Activated naive CD4-positive, alpha-beta T cell treated with anti-CD3 and anti-CD28 coated beads, Interleukin-2, amount 10 ng/mL, durations not matched to agents 7 days and 5 days (primary cell): ENCODE data around the gene ZEB2.

Experiments used
- CTCF ChIA-PET: fragments of 350-600 bp; sonication (Branson Sonifier 250); formaldehyde crosslinking; loops from one replicate; lab custom pipeline; 2021; ENCODE audit warnings: antibody characterized with exemption; lab: Charles Lee
- DNase-seq: peaks from one replicate; pipeline ENCODE4 v3.0.0-alpha.2; 2020
- H3K27ac Mint-ChIP-seq: one replicate; pipeline ENCODE4 v1.8.0; 2021; ENCODE audit warnings: mild to moderate bottlenecking, moderate library complexity, mixed read lengths
- H3K27me3 Mint-ChIP-seq: one replicate; pipeline ENCODE4 v1.8.0; 2021; ENCODE audit warnings: mild to moderate bottlenecking, mixed read lengths
- H3K36me3 Mint-ChIP-seq: one replicate; pipeline ENCODE4 v1.8.0; 2021; ENCODE audit warnings: mixed read lengths
- H3K4me1 Mint-ChIP-seq: one replicate; pipeline ENCODE4 v1.8.0; 2021; ENCODE audit warnings: mixed read lengths
- H3K4me3 Mint-ChIP-seq: one replicate; pipeline ENCODE4 v1.8.0; 2021; ENCODE audit warnings: mild to moderate bottlenecking, moderate library complexity, mixed read lengths
- H3K9me3 Mint-ChIP-seq: one replicate; pipeline ENCODE4 v1.8.0; 2021; ENCODE audit warnings: mixed read lengths

ZEB2 gene

DNA sequence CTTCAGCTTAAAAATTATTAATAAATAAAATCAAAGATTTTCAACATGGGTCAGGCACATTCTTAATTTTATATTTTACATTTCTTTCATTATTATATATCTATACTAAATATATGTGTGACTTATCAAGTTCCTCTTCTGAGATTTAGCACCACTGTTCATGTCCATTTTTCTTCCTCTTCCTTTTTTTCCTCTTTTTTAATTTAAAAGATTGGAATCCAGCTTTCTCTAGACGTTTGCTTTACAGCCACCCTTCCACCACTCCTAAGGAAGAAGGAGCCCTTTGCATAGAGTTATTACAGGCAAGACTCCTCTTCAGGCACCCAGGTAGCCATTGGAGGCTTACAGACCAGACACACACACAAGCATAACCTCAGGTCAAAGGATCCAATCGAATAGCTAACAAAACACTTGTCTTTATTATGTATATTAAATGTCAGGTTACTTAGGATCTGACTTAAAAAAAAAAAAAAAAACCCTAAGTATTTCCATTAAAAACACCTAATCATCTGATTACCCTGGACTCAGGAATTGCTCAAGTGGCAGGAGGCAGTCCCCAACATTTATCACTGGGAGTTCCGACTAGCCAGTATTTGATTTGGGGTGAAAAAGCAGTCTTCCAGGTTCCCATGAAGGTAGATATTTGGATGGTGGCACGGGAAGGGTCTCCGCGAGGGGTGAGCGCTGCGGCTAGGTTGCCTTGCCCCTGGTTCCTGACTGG is 2.4 kb upstream of the ZEB2 start:
- Mint-ChIP-seq H3K9me3 (no peaks in the 10 kb centered on the region), H3K27ac (no peak overlapping the region), H3K4me1 (peaks cover 20% of the 10 kb centered on the region), H3K27me3 (peaks cover 30% of the 10 kb centered on the region), H3K4me3 (no peak overlapping the region), H3K36me3 (no peaks in the 10 kb centered on the region)
- CTCF ChIA-PET: no interaction called here
- no peak for DNase-seq

DNA sequence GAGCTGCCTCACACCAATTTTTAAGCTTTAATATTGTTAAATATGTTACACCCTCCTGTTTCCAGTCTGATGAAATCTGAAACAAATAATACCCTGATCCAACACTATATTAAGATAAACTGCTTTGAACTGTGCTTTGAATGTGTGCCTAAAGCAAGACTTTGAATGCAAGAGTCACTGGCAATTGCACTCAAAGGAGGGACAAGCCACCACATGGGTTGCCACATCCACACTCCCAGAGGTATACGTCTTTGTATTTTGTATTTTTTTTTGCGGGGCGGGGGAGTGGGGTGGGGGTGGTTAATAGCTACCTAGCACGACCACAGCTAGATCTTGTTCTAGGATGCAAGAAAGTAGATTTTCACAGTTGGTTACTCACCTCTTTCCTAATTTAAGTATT is 1.8 kb upstream of the ZEB2 start:
- peaks cover 2% of the 10 kb centered on the region for H3K36me3 Mint-ChIP-seq
- DNase-seq: no peak
- H3K27me3 Mint-ChIP-seq: peaks cover 30% of the 10 kb centered on the region
- no peak overlapping the region for H3K27ac Mint-ChIP-seq
- H3K9me3 Mint-ChIP-seq: no peaks in the 10 kb centered on the region
- no peak overlapping the region for H3K4me3 Mint-ChIP-seq
- CTCF ChIA-PET: no interaction called here
- H3K4me1 Mint-ChIP-seq: peaks cover 23% of the 10 kb centered on the region

DNA sequence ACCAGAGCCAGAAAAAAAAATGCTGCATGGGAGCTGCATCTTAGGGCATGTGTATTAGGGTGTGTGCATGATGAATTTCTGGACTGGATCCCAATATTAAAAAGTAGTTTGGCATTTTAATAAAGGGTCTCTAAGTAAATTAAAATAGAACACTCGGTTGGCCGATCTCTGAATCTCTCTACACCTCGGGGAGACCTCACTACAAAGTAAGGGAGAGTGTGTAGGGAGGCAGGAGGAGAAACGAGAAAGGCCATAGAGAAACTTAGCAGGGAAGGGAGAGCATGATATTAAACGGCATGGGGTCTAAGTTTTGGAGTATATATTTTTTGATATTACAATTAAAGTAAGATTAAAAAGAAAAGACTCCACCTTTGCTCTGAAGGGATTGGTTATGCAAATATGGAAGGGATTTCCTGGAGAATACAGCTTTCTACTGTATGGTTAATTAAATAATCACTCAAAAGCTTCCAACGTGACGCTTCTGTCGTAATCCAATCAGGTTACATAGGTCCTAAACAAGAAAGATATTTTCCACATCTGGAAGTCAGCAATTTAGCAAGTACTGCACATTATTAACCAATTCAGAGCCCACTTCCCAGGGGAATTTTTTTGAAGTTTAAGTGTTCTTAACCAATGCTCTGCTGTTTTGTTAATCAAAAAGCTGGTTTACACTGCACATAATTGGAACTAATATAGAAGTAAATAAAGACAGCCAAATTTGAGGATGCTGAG is 1.0 kb upstream of the ZEB2 start:
- CTCF ChIA-PET: no interaction called here
- DNase-seq: no peak
- Mint-ChIP-seq H3K36me3 (peaks cover 2% of the 10 kb centered on the region), H3K4me3 (no peak overlapping the region), H3K9me3 (no peaks in the 10 kb centered on the region), H3K27ac (no peak overlapping the region), H3K4me1 (peaks cover 27% of the 10 kb centered on the region), H3K27me3 (peaks cover 37% of the 10 kb centered on the region)

DNA sequence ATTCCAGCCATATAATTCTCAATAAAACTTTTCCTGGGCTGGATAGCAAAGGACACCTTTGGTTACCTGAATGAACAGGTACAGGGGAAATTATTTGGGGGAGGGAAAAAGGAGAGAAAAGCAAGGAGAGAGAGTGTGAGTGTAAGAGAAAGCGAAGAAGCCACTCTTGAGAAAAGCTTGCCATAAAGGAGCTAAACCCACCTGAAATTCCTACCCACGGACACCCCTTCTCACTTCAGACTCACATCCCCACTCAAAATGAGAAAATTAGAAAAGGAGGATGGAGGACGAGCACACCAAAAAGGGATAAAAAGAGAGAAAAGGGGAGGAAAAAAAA is 354 bp downstream of the ZEB2 start:
- CTCF ChIA-PET: interaction anchor here (0.8 kb wide), 1 partner anchor 11 kb away, joined by 3 read pairs; no protein-coding TSS in a partner anchor
- H3K4me1 Mint-ChIP-seq: peaks cover 31% of the 10 kb centered on the region

DNA sequence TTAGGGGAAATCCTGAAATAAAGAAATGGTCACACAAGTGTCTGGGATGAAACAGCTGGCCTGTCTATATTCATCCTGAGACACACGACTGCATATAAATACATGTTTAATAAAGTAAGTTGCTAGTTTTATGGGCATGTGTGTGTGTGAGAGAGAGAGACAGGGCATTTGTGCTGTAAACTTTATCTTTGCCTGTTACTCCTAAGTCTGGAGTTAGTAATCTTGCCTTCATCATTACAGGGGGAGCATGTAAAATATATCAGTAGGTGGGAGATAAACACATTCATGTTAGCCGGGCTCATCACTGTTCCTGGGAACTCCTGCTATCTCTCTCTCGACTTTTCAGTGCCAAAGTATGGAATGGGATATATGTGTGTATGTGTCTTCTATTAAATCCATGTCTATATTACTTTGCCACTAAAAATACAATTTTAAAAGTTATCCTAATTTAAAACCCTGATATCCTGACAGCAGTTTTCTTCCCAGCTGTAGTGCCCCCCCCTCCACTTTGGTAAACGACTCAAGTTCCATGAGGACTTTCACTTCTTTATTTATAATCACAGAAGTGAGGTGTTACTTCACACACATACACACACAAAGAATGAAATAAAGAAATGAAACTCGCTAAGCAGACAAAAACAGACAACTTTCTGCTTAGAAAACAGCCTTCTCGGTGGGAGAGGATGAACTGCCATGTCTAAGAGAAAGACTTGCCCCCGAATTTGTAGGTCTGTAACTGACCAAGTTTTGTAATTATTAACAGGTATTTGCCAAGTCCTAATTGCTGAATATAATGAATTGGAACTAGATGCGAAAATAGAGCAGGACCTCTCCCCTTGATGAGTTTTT is 947 bp downstream of the ZEB2 start:
- CTCF ChIA-PET: interaction anchor here (0.8 kb wide), 1 partner anchor 11 kb away, joined by 3 read pairs; no protein-coding TSS in a partner anchor
- H3K27ac Mint-ChIP-seq: no peak overlapping the region
- H3K4me3 Mint-ChIP-seq: no peak overlapping the region
- peaks cover 2% of the 10 kb centered on the region for H3K36me3 Mint-ChIP-seq
- DNase-seq: no peak
- H3K27me3 Mint-ChIP-seq: peaks cover 45% of the 10 kb centered on the region
- H3K9me3 Mint-ChIP-seq: no peaks in the 10 kb centered on the region
- peaks cover 30% of the 10 kb centered on the region for H3K4me1 Mint-ChIP-seq

More for the DNA sequence above, 354 bp downstream of the ZEB2 start:
- H3K4me3 Mint-ChIP-seq: no peak overlapping the region
- H3K9me3 Mint-ChIP-seq: no peaks in the 10 kb centered on the region
- peaks cover 2% of the 10 kb centered on the region for H3K36me3 Mint-ChIP-seq
- peaks cover 47% of the 10 kb centered on the region for H3K27me3 Mint-ChIP-seq
- no peak for DNase-seq
- no peak overlapping the region for H3K27ac Mint-ChIP-seq

DNA sequence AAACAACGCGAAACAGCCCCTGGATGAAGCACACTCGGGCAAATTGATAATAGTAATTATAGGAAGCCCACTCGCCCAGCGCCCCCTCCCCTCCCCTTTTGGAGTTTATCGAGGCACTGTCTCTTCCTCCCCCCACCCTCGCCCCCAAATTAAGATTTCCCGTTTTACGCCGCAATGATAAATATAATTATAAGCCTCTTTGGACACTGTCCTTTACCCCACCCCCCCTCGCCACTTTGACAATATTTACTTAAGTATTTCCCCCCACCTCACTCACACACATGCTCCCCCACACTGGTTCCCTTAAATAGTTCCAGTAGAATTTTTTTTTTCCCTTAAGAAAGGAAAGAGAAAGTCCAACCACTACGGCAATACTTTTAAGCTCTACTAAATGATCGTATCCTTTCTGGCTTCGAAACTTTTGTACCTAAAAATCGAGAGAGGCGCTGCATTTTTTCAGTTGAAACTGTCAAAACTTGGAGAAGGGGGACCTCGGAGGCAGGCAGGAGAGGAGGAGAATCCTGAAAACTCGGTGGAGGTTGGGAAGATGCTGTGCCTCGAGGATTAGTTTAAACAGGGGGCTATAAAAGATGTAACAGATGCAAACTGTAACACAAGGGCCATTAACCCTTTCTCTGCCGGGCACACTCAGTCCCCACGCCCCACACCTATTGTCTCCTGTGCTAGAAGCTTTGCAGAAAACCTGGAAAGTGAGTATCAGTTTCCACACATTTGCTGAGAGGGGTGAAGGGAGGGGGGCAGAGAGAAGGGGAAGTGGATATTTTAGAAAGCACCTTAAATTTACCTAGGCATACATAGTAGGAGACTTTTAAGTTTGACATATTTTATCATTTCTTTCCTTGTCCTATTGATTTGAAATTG is 1.8 kb downstream of the ZEB2 start:
- CTCF ChIA-PET: no interaction called here
- Mint-ChIP-seq H3K27ac (no peak overlapping the region), H3K4me1 (peaks cover 22% of the 10 kb centered on the region), H3K27me3 (peaks cover 45% of the 10 kb centered on the region), H3K9me3 (no peaks in the 10 kb centered on the region), H3K4me3 (no peak overlapping the region), H3K36me3 (peaks cover 2% of the 10 kb centered on the region)
- DNase-seq: no peak

DNA sequence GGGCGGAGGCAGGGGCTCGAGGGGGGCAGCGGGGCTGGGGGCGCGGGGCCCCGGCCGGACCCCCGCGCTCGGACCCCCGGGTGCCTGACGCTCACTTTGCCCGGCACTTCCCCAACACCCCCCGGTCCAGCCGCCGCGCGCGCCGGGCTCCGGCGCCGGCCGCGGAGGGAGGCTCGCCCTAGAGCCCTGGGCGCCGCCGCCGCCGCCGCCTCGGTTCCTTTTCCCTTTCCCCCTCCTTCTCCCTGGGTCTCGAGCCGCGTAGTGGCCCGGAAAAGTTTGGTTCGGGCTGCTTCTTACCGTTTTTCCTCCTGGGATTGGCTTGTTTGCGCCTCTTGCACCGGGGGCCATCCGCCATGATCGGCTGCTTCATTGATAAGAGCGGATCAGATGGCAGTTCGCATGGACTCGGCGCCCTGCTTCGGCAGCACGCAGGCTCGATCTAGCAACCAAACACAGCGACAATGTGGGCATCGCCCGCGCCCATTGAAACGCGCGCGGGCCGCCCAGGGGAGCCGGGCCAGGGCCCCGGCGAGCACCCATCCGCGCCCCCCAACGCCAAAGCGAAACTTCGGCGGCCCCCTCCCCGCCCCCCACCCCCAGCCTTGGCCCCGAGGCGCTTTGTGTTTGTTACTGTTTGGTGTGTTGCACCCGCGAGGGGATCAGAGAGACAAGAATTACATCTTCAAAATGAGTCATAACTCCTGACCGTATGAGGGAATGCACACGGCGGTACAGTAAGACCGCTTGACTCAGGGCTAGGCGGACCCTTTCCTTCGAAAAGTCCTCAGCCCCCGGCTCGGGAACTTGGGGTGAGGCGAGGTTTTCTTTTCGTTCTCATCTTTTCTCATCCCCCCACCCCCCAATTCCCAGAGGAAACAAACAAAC is 2.7 kb downstream of the ZEB2 start:
- CTCF ChIA-PET: no interaction called here
- peak; percentile 58 for DNase-seq
- H3K27me3 Mint-ChIP-seq: peaks cover 44% of the 10 kb centered on the region

DNA sequence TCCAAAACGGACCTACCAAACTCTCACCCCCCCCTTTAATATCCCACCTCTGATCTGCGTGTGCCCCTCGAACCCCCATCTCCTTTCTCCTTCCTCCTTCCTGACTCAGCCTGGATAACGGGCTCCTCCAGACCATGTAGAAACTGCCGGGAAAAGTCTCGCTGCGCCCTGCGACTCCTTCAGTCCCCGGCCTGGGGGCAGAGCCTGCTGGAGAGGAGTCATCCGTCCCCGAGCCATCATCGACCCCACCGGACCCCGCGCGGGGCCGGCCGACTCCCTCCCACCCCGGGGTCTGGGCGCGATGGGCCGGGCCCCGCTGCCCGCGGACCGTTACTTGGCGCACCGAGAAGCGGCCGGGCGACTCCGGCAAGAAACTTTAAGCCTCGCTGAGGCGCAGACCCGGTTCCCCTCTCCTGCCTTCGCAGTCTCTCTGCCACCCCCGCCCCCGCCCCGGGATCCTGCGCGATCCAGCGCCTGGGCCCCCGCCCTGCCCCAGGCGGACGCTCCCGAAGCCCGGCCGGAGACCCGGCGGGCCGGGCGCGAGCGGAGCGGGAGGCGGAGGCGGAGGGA is 3.4 kb downstream of the ZEB2 start:
- H3K4me3 Mint-ChIP-seq: peak overlapping the region; percentile 72
- no peaks in the 10 kb centered on the region for H3K9me3 Mint-ChIP-seq
- peaks cover 2% of the 10 kb centered on the region for H3K36me3 Mint-ChIP-seq
- H3K27me3 Mint-ChIP-seq: peaks cover 41% of the 10 kb centered on the region
- peaks cover 16% of the 10 kb centered on the region for H3K4me1 Mint-ChIP-seq
- CTCF ChIA-PET: no interaction called here
- no peak overlapping the region for H3K27ac Mint-ChIP-seq
- DNase-seq: no peak

More for the DNA sequence above, 2.7 kb downstream of the ZEB2 start:
- Mint-ChIP-seq H3K4me3 (no peak overlapping the region), H3K4me1 (peaks cover 16% of the 10 kb centered on the region), H3K9me3 (no peaks in the 10 kb centered on the region), H3K36me3 (peaks cover 2% of the 10 kb centered on the region), H3K27ac (peak overlapping the region; percentile 20)

DNA sequence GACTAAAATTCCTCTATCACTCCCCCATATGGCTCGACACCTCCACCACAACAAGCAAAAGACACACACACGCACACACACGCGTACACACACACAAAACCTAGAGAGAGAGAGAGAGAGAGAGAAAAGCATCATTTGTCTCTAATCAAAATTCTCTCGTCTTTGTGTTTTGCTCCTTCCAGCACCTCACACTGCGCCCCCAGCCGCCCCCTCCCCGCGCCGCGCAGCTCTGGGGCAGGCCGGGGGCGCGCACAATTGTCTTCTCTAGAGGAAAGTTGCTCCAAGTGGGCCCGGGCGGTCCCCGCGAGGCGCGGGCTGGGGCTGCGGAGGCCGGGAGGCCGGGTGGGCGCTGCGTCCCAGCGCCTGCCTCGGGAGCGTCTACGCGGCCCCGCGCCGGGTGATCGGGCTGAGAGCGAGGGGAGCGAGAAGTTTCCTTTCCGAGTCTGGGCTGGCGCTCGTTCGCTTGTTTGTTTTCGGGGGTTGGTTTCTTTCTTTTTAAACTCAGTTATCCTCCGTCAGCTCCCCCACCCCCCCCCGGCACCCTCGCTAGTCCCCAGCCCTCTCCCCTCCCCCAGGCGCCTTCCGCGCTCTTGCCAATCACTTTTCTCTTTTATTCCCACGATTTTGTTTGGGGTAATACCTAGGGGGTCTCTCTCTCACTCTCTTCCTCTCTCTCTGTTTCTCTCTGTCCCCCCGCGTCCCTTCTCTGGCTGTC is 4.1 kb downstream of the ZEB2 start:
- H3K36me3 Mint-ChIP-seq: peaks cover 2% of the 10 kb centered on the region
- H3K4me1 Mint-ChIP-seq: peaks cover 16% of the 10 kb centered on the region
- no peaks in the 10 kb centered on the region for H3K9me3 Mint-ChIP-seq
- CTCF ChIA-PET: no interaction called here
- H3K27me3 Mint-ChIP-seq: peaks cover 44% of the 10 kb centered on the region
- peak; percentile 44 for DNase-seq
- H3K4me3 Mint-ChIP-seq: peak overlapping the region; percentile 72
- H3K27ac Mint-ChIP-seq: no peak overlapping the region

DNA sequence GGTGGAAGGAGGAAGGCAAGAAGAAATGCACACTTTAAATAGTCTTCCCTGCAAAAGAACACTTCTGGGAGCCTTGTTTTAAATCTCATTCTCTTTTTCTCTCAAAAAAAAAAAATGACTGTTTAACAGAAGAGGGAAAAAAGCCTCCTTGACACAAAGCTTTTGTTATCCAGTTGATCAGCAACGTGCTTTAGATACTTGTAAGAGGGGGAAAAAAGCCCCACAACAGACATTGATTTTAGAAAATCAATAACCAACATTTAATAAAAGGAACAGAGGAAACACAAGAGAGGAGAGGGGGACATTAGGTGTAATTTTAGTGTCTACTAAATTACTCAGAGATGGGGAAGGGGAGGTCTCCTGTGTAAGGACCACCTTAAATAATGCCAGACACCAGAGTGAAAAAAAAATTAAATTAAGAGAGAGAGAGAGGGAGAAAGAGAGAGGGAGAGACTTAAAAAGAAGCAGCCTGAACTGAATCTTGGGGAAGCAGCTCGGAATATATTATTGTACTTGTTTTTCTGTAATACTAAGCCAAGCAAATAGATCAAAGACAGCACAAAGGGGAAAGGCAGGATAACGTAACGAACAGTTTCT is 4.7 kb downstream of the ZEB2 start:
- H3K9me3 Mint-ChIP-seq: no peaks in the 10 kb centered on the region
- H3K27ac Mint-ChIP-seq: no peak overlapping the region
- H3K4me3 Mint-ChIP-seq: peak overlapping the region; percentile 34
- CTCF ChIA-PET: no interaction called here
- peaks cover 16% of the 10 kb centered on the region for H3K4me1 Mint-ChIP-seq
- H3K27me3 Mint-ChIP-seq: peaks cover 51% of the 10 kb centered on the region
- H3K36me3 Mint-ChIP-seq: peaks cover 2% of the 10 kb centered on the region
- DNase-seq: no peak

DNA sequence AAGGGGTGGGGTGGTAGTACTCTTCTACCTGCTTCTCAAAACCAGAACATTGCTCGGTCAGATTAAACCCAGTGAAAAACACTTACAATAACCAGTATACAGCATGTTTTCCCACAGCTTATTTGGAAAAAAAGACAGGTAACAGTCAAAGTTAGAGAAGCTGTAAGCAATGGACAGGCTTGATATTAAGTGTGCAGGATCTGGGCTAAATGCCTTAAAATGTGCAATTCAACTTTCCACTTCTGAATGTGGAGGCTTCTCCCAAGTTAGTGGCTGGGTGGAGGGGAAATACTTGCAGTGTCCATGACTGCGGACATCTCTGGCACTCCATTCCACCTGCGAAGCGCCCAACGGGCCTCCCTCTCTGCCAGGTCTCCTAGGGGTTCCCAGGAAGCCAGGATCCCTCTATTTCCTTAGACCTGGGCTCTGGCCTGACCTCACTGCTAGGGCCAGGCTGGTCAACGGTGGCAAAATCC is 5.3 kb downstream of the ZEB2 start:
- H3K4me3 Mint-ChIP-seq: no peak overlapping the region
- no peak overlapping the region for H3K27ac Mint-ChIP-seq
- DNase-seq: no peak
- no peaks in the 10 kb centered on the region for H3K9me3 Mint-ChIP-seq
- peaks cover 2% of the 10 kb centered on the region for H3K36me3 Mint-ChIP-seq
- peaks cover 56% of the 10 kb centered on the region for H3K27me3 Mint-ChIP-seq
- H3K4me1 Mint-ChIP-seq: peaks cover 16% of the 10 kb centered on the region
- CTCF ChIA-PET: no interaction called here
